Loucy (cell line): ENCODE measurements around the gene CLSTN2.

Experiments used
- H2AFZ ChIP-seq: fragments of 200-600 bp; sonication (generic); 2 replicates; pipeline ENCODE4 v1.6.0; 2016; ENCODE audit warnings: antibody characterized with exemption, mild to moderate bottlenecking, low read length, moderate library complexity
- H3F3A ChIP-seq: fragments of 200-600 bp; 2 replicates; pipeline ENCODE4 v1.6.0; 2016; ENCODE audit warnings: antibody characterized with exemption, low read depth, mild to moderate bottlenecking
- H3K27me3 ChIP-seq: fragments of 200-600 bp; sonication (generic); 2 replicates; pipeline ENCODE4 v1.6.1; 2014; ENCODE audit warnings: low read length, mild to moderate bottlenecking; ENCODE audit not compliant: insufficient read depth, poor library complexity, severe bottlenecking
- H3K36me3 ChIP-seq: fragments of 200-600 bp; sonication (generic); 2 replicates; pipeline ENCODE4 v1.6.1; 2016; ENCODE audit warnings: low read length; ENCODE audit not compliant: insufficient read depth
- H3K4me1 ChIP-seq: fragments of 200-600 bp; sonication (generic); 2 replicates; pipeline ENCODE4 v1.5.1; 2014; ENCODE audit warnings: low read length, mild to moderate bottlenecking; ENCODE audit not compliant: insufficient read depth, poor library complexity, severe bottlenecking
- H3K4me2 ChIP-seq: fragments of 200-600 bp; sonication (generic); 2 replicates; pipeline ENCODE4 v1.6.0; 2014; ENCODE audit warnings: antibody characterized with exemption, low read length, low read depth, mild to moderate bottlenecking; ENCODE audit not compliant: poor library complexity, severe bottlenecking
- H3K4me3 ChIP-seq: fragments of 200-600 bp; sonication (generic); 2 replicates; pipeline ENCODE4 v1.5.1; 2014; ENCODE audit warnings: low read length, mild to moderate bottlenecking, mixed read lengths; ENCODE audit not compliant: poor library complexity, severe bottlenecking
- H3K79me2 ChIP-seq: fragments of 200-600 bp; sonication (generic); 2 replicates; pipeline ENCODE4 v1.6.1; 2014; ENCODE audit warnings: low read length; ENCODE audit not compliant: insufficient read depth
- H3K9ac ChIP-seq: fragments of 200-600 bp; sonication (generic); 2 replicates; pipeline ENCODE4 v1.6.0; 2014; ENCODE audit warnings: mild to moderate bottlenecking, low read depth, low read length, moderate library complexity; ENCODE audit not compliant: poor library complexity, severe bottlenecking
- H3K9me2 ChIP-seq: fragments of 200-600 bp; sonication (generic); replicated peaks from 2 replicates; pipeline ENCODE4 v1.6.1; 2016; ENCODE audit warnings: low read depth, low read length, mixed read lengths
- H3K9me3 ChIP-seq: fragments of 200-600 bp; sonication (generic); 2 replicates; pipeline ENCODE4 v1.6.1; 2014; ENCODE audit warnings: mild to moderate bottlenecking, antibody characterized with exemption, low read length, low read depth; ENCODE audit not compliant: insufficient read depth
- H4K20me1 ChIP-seq: fragments of 200-600 bp; sonication (generic); 2 replicates; pipeline ENCODE4 v1.6.0; 2014; ENCODE audit warnings: antibody characterized with exemption, low read length, mild to moderate bottlenecking; ENCODE audit not compliant: insufficient read depth, poor library complexity, severe bottlenecking
- EZH2phosphoT487 ChIP-seq: fragments of 200-600 bp; IDR thresholded peaks from 2 replicates; pipeline ENCODE4 v1.6.1; 2018; ENCODE audit warnings: antibody characterized with exemption, mild to moderate bottlenecking, moderate library complexity, borderline replicate concordance
- TF ChIP-seq, protein P1 (sequence below): fragments of 200-600 bp; sonication (generic); conservative IDR thresholded peaks from 2 replicates; pipeline ENCODE4 v1.5.1; 2014; ENCODE audit warnings: mild to moderate bottlenecking, antibody characterized with exemption, low read length

Gene CLSTN2

DNA sequence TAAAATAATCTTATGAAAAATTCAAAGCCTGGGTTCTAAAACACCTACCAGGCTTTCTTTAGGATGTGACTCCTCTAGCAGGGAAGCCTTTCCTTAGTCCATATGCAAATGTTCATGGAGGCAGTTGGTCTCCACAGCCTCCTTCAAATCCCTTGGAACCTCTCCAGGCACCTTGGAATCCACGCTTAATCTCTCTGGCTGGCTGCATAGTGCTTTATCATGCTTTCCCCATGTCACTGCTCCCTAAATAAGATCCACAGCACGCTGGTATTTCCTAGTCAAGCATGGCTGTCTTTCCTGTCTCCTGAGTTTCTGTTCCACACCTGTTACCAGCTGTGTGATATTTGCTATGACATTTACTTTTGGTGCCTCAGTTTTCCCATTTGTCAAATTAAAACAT lies 71.3 kb downstream of the CLSTN2 start:
- TF ChIP-seq EZH2phosphoT487 = no peak
- TF ChIP-seq, protein P1, sequence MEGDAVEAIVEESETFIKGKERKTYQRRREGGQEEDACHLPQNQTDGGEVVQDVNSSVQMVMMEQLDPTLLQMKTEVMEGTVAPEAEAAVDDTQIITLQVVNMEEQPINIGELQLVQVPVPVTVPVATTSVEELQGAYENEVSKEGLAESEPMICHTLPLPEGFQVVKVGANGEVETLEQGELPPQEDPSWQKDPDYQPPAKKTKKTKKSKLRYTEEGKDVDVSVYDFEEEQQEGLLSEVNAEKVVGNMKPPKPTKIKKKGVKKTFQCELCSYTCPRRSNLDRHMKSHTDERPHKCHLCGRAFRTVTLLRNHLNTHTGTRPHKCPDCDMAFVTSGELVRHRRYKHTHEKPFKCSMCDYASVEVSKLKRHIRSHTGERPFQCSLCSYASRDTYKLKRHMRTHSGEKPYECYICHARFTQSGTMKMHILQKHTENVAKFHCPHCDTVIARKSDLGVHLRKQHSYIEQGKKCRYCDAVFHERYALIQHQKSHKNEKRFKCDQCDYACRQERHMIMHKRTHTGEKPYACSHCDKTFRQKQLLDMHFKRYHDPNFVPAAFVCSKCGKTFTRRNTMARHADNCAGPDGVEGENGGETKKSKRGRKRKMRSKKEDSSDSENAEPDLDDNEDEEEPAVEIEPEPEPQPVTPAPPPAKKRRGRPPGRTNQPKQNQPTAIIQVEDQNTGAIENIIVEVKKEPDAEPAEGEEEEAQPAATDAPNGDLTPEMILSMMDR = no peak
- no peaks in the 10 kb centered on the region for H3K9me2 ChIP-seq
- no peaks in the 10 kb centered on the region for H3K79me2 ChIP-seq
- no peak overlapping the region for H3K9ac ChIP-seq
- no peaks in the 10 kb centered on the region for H3K27me3 ChIP-seq
- H3K4me3 ChIP-seq = no peak overlapping the region
- H3K36me3 ChIP-seq = no peaks in the 10 kb centered on the region
- no peak overlapping the region for H3K4me2 ChIP-seq
- no peak overlapping the region for H2AFZ ChIP-seq
- no peaks in the 10 kb centered on the region for H3F3A ChIP-seq
- H3K9me3 ChIP-seq = no peaks in the 10 kb centered on the region
- no peaks in the 10 kb centered on the region for H3K4me1 ChIP-seq
- no peaks in the 10 kb centered on the region for H4K20me1 ChIP-seq

DNA sequence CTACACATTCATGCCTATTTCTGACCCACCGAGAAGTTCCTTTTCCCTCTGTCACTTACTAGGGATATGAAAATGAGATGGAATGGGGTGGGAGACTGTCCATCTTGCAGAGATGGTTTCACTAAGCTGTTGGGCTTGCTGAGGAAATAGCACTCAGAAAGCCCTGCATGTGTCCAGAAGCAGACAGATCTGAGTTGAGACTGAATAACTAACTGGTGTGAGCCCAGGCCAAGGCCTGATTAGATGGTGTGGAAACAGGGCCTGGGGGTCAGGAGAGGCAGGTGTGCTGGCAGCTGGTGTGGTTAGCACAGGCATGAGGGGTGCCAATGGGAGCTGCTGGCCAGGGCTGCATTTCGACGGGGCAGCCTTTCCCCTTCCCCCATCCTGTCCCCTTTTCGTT lies 72.1 kb downstream of the CLSTN2 start:
- H3K4me2 ChIP-seq = no peak overlapping the region
- H3F3A ChIP-seq = no peaks in the 10 kb centered on the region
- no peaks in the 10 kb centered on the region for H3K9me3 ChIP-seq
- no peaks in the 10 kb centered on the region for H3K4me1 ChIP-seq
- no peak overlapping the region for H3K4me3 ChIP-seq
- no peak for TF ChIP-seq EZH2phosphoT487
- TF ChIP-seq, protein P1 = no peak
- no peak overlapping the region for H3K9ac ChIP-seq
- H3K9me2 ChIP-seq = no peaks in the 10 kb centered on the region
- H2AFZ ChIP-seq = no peak overlapping the region
- H3K36me3 ChIP-seq = no peaks in the 10 kb centered on the region
- no peaks in the 10 kb centered on the region for H4K20me1 ChIP-seq
- no peaks in the 10 kb centered on the region for H3K79me2 ChIP-seq
- H3K27me3 ChIP-seq = no peaks in the 10 kb centered on the region

DNA sequence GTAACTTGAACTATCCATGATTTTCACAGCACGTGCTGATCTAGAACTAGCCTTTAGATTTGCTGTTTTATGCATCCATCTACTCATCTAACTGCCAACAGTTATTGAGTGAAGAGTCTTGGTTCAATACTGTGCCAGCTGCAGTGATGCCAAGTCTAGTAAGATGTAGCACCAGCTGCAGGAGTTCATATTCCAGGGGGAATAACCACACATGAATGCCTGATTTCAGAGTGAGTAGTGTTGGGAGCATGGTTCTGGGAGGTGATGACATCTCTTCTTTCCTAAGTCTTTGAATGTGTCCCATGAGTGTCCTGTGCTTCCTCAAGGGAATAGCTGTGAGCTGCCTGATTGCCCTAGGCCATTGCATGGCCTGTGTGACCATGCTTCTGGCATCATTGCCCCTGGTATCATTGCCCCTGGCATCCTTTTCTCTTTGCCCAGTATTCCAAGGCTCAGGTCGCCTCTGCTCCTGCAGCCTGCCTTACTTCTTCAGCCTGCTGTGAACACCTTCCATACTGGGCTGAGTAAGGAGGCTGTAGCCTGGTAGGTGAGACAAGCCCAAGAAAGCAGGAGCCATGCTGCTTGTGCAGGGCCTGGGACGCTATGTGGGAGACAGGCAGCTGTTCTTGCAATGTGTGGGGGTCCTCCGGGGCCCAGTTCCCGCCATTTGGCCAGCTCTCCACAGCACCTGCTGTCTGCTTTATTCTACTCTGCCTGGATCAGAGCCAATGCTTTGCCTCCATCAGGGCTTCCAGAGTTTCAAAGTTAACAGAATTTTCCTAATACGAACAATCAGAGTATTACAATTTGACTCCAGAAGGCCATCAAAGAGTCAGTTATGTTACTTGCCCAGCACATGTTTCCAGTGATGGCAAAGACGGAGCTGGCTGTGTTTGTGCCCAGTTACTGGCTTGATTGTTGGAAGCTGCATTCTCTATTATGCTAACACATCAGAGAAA lies 73.2 kb downstream of the CLSTN2 start:
- no peak overlapping the region for H2AFZ ChIP-seq
- H3K9ac ChIP-seq = no peak overlapping the region
- no peak overlapping the region for H3K4me2 ChIP-seq
- H3K4me1 ChIP-seq = no peaks in the 10 kb centered on the region
- no peaks in the 10 kb centered on the region for H3K79me2 ChIP-seq
- no peaks in the 10 kb centered on the region for H3K9me2 ChIP-seq
- no peaks in the 10 kb centered on the region for H3K27me3 ChIP-seq
- no peaks in the 10 kb centered on the region for H3K36me3 ChIP-seq
- no peaks in the 10 kb centered on the region for H3F3A ChIP-seq
- no peak overlapping the region for H3K4me3 ChIP-seq
- H3K9me3 ChIP-seq = no peaks in the 10 kb centered on the region
- no peaks in the 10 kb centered on the region for H4K20me1 ChIP-seq
- no peak for TF ChIP-seq EZH2phosphoT487
- TF ChIP-seq, protein P1 = no peak
